ENCODE measurements around the gene GALNT2. TPM values are rescaled to one million over a fixed set of nuclear protein-coding genes. Genes with fewer than 3 reads are reported as not detected.

The GALNT2 gene
- total and polyA plus RNA-seq, 2 of the 13 experiments (the other 11 are each of a cell fraction or from before 2014, with no cell fraction given), result 39.3 to 39.6 TPM

GRCh38 chr1:230309646-230310177 is 242.7 kb downstream of the GALNT2 start (continued):
- TF ChIP-seq ZNF142 (CRISPR knock-in tag; IDR thresholded peaks at IDR 0.05), result no peak
- TF ChIP-seq DNMT3B (CRISPR knock-in tag; conservative IDR thresholded peaks at IDR 0.05), result no peak
- TF ChIP-seq SALL1 (CRISPR knock-in tag; IDR thresholded peaks at IDR 0.05), result no peak

- POLR2A ChIA-PET, result no interaction called here
- no peak overlapping the region for H3K27ac ChIP-seq (ENCODE audit: extremely low read length, insufficient read depth, low read length)
- H4K20me1 ChIP-seq (ENCODE audit: insufficient read depth, low read length), result no peaks in the 10 kb centered on the region
- peaks cover 2 to 15% of the 10 kb centered on the region in 2 experiments; a peak in 2 of 5 replicates for H3K27me3 ChIP-seq (ENCODE audit: control insufficient read depth in 1 of 2, insufficient read depth in 2 of 2, low read length in 2 of 2)
- DNase-seq (ENCODE audit: low spot score), result peak; percentile 60
- H3K4me2 ChIP-seq (ENCODE audit: low read depth, low read length), result peak overlapping the region; percentile 34
- no peak overlapping the region for H2AFZ ChIP-seq (ENCODE audit: low read length)
- CTCF ChIA-PET (ENCODE audit: low intra/inter-chr PET ratio, low total read pairs), result interaction anchor here (0.6 to 2.2 kb wide), 5 partner anchors 290 to 650 kb away, joined by 3 to 14 read pairs (median 6); no protein-coding TSS in a partner anchor
- H3K9ac ChIP-seq (ENCODE audit: insufficient read depth, low read depth, low read length), result no peak overlapping the region
- FAIRE-seq, result peak; percentile 83
- in situ Hi-C loops (cut with HindIII; ENCODE audit: extremely low pct_ligation_motif_present, low pct_unique_long_range_greater_than_20kb) (loop anchor here (5.0 to 10.0 kb wide), 2 partner anchors 336 to 648 kb away; no protein-coding TSS in a partner anchor), intact Hi-C loops (cut with micrococcal nuclease; ENCODE audit: unreplicated experiment) (loop anchor here (1.0 to 5.0 kb wide), 2 partner anchors 328 to 649 kb away; no protein-coding TSS in a partner anchor)
- H3K4me3 ChIP-seq (replicated peaks in 1 of 3; ENCODE audit: insufficient read depth in 1 of 3, low read depth in 2 of 3, low read length in 3 of 3), result no peak overlapping the region
- 0 out of 2 replicates have a peak, but pooled peaks cover 5% of the 10 kb centered on the region for H3K4me1 ChIP-seq (ENCODE audit: insufficient read depth, low read length)
- H3K36me3 ChIP-seq (replicated peaks in 1 of 2; ENCODE audit: control insufficient read depth in 1 of 2, insufficient read depth in 2 of 2, low read length in 2 of 2), result no peaks in the 10 kb centered on the region
- peak; percentile 90 for ATAC-seq
- no TSS peak for BruUV-seq (replicated peaks)
- 16% methylated on average over 14 of the region's 14 CpGs for WGBS (ENCODE audit: low lambda C conversion rate)
- H3K9me3 ChIP-seq (ENCODE audit: low read length), result no peaks in the 10 kb centered on the region
- no peaks in the 10 kb centered on the region for H3K79me2 ChIP-seq (ENCODE audit: insufficient read depth, low read length)
- TF ChIP-seq PBX3 (CRISPR knock-in tag; IDR thresholded peaks at IDR 0.05; ENCODE audit: borderline replicate concordance), result no peak
- no peak for TF ChIP-seq MBNL3 (CRISPR knock-in tag; conservative IDR thresholded peaks at IDR 0.05)
- no peak for TF ChIP-seq DMTF1 (CRISPR knock-in tag; IDR thresholded peaks at IDR 0.05)
- no peak for TF ChIP-seq ZBTB20 (CRISPR knock-in tag; IDR thresholded peaks at IDR 0.05; ENCODE audit: borderline replicate concordance, low read depth)
- no peak for TF ChIP-seq ZNF558 (CRISPR knock-in tag; IDR thresholded peaks at IDR 0.05; ENCODE audit: borderline replicate concordance)
- TF ChIP-seq SOX13 (IDR thresholded peaks at IDR 0.05), result no peak
- 0 out of 4 replicates have a peak, but pooled peaks of 1 of the 2 experiments have one; percentile 7 for TF ChIP-seq SOX13 (CRISPR knock-in tag; conservative IDR thresholded peaks at IDR 0.05 in 1 of 2, IDR thresholded peaks at IDR 0.05 in 1 of 2)
These were observed 243.5 kb downstream of the GALNT2 start for GRCh38 chr1:230310381-230311163.

Measured in HepG2 (cell line).